ENCODE data around the gene MAD2L1BP. TPM values are rescaled to one million over a fixed set of nuclear protein-coding genes. Genes with fewer than 3 reads are reported as not detected.

The MAD2L1BP gene
- total RNA-seq, 1 experiment from 2014 or later = 46.3 TPM

GRCh38 chr6:43616725-43617472 lies 18.7 kb upstream of the MAD2L1BP start:
- H3K36me3 Mint-ChIP-seq (ENCODE audit: insufficient read depth in 1 of 3, low read depth in 3 of 3) = peaks cover 11 to 50% (median 38%) of the 10 kb centered on the region in 3 experiments; a peak in 6 of 7 replicates
- TF ChIP-seq CTCF (conservative IDR thresholded peaks at IDR 0.05) = no peak
- no peak overlapping the region for H3K56ac ChIP-seq (ENCODE audit: insufficient read length, low read depth, low read length)

More at GRCh38 chr6:43616725-43617472, 18.7 kb upstream of the MAD2L1BP start:
- H3K27ac Mint-ChIP-seq = no peak overlapping the region
- H4K91ac ChIP-seq (ENCODE audit: insufficient read length, low read depth, low read length) = no peak overlapping the region
- no peaks in the 10 kb centered on the region for H3K4me1 ChIP-seq (ENCODE audit: insufficient read depth, low read length)
- DNase-seq = no peak
- no peaks in the 10 kb centered on the region for H3K79me2 ChIP-seq (ENCODE audit: insufficient read depth, low read length)
- H2BK12ac ChIP-seq (ENCODE audit: insufficient read length, low read depth, low read length) = no peak overlapping the region
- no peak overlapping the region for H2BK15ac ChIP-seq (ENCODE audit: low read depth, low read length)
- no peaks in the 10 kb centered on the region for H3K9me3 ChIP-seq (ENCODE audit: control insufficient read depth, low read depth, low read length)
- H3K4me2 ChIP-seq (ENCODE audit: insufficient read depth, insufficient read length, low read length) = no peak overlapping the region
- H2BK120ac ChIP-seq (ENCODE audit: low read depth, low read length, poor library complexity, severe bottlenecking) = no peak overlapping the region
- no peak overlapping the region for H2AK5ac ChIP-seq (ENCODE audit: insufficient read length, low read length)
- no peaks in the 10 kb centered on the region for H3K27me3 Mint-ChIP-seq (ENCODE audit: low read depth)
- no peak overlapping the region; a peak in 1 of 5 replicates for H3K4me3 Mint-ChIP-seq
- H3K23me2 ChIP-seq (ENCODE audit: insufficient read length, low read depth, low read length, poor library complexity, severe bottlenecking) = no peaks in the 10 kb centered on the region
- no peak overlapping the region for H3K14ac ChIP-seq (ENCODE audit: insufficient read depth, low read length)
- no peak overlapping the region for H3K9ac ChIP-seq (ENCODE audit: extremely low read depth, insufficient read length, low read length)
- H3K27me3 ChIP-seq (ENCODE audit: insufficient read depth, low read length) = no peaks in the 10 kb centered on the region
- H4K20me1 ChIP-seq (ENCODE audit: control insufficient read depth, insufficient read depth, insufficient read length) = no peaks in the 10 kb centered on the region
- H2BK20ac ChIP-seq (ENCODE audit: low read depth, low read length, poor library complexity, severe bottlenecking) = no peak overlapping the region
- no peaks in the 10 kb centered on the region for H3K9me3 Mint-ChIP-seq
- H2AFZ ChIP-seq (ENCODE audit: low read length) = no peak overlapping the region
- no peak overlapping the region for H3K27ac ChIP-seq (ENCODE audit: insufficient read length, low read depth, low read length)
- H4K5ac ChIP-seq (ENCODE audit: insufficient read length, low read depth, low read length) = no peak overlapping the region
- H3K4me1 Mint-ChIP-seq = no peaks in the 10 kb centered on the region
- H3K23ac ChIP-seq (ENCODE audit: insufficient read length, low read depth, low read length) = no peak overlapping the region
- H2BK5ac ChIP-seq (ENCODE audit: insufficient read length, low read length) = no peak overlapping the region
- H3K18ac ChIP-seq (ENCODE audit: insufficient read length, low read depth, low read length) = no peak overlapping the region
- WGBS (ENCODE audit: extremely low coverage, insufficient read length, low lambda C conversion rate) = no CpG with 5 or more reads among the region's 9 CpGs
- H3K4ac ChIP-seq (ENCODE audit: low read depth, low read length) = no peak overlapping the region
- no peak overlapping the region for H4K8ac ChIP-seq (replicated peaks; ENCODE audit: insufficient read length, low read depth, low read length)
- no peaks in the 10 kb centered on the region for H3K79me1 ChIP-seq (ENCODE audit: insufficient read depth, low read depth, low read length, poor library complexity, severe bottlenecking)
- no peak overlapping the region for H3T11ph ChIP-seq (ENCODE audit: low read length)
